Adipocyte (in vitro differentiated cells): ENCODE results near the gene ZMIZ2.

ENCODE experiments used
- DNase-seq: peaks from one replicate; pipeline ENCODE4 v3.0.0-alpha.2; 2015; ENCODE audit warnings: low read depth
- H3K27me3 ChIP-seq: replicated peaks from 2 replicates; pipeline ENCODE4 v1.7.0; 2013; ENCODE audit warnings: mild to moderate bottlenecking, low read length, moderate library complexity; ENCODE audit not compliant: control insufficient read depth, insufficient read depth
- H3K36me3 ChIP-seq: 2 replicates; pipeline ENCODE4 v1.7.0; 2013; ENCODE audit warnings: low read length, mild to moderate bottlenecking, moderate library complexity; ENCODE audit not compliant: control insufficient read depth, insufficient read depth, severe bottlenecking
- H3K4me1 ChIP-seq: 2 replicates; pipeline ENCODE4 v1.7.0; 2013; ENCODE audit warnings: mild to moderate bottlenecking, low read length, moderate library complexity; ENCODE audit not compliant: control insufficient read depth, insufficient read depth
- H3K4me3 ChIP-seq: 2 replicates; pipeline ENCODE4 v1.7.0; 2013; ENCODE audit warnings: mild to moderate bottlenecking, low read length, moderate library complexity
- H3K9ac ChIP-seq: 2 replicates; pipeline ENCODE4 v1.7.0; 2013; ENCODE audit warnings: mild to moderate bottlenecking, low read length, moderate library complexity
- H3K9me3 ChIP-seq: 2 replicates; pipeline ENCODE4 v1.7.0; 2013; ENCODE audit warnings: mild to moderate bottlenecking, low read length, moderate library complexity; ENCODE audit not compliant: control insufficient read depth

The ZMIZ2 gene

GRCh38 chr7:44749992-44750391 is 1.3 kb downstream of the ZMIZ2 start:
- peaks cover 16% of the 10 kb centered on the region for H3K4me1 ChIP-seq
- H3K36me3 ChIP-seq = no peaks in the 10 kb centered on the region
- no peaks in the 10 kb centered on the region for H3K27me3 ChIP-seq
- no peak overlapping the region for H3K9ac ChIP-seq
- no peaks in the 10 kb centered on the region for H3K9me3 ChIP-seq
- DNase-seq = no peak
- peak overlapping the region; percentile 91 for H3K4me3 ChIP-seq

- H3K36me3 ChIP-seq = no peaks in the 10 kb centered on the region
- no peak overlapping the region for H3K9ac ChIP-seq
- H3K27me3 ChIP-seq = no peaks in the 10 kb centered on the region
- no peak overlapping the region for H3K4me3 ChIP-seq
- DNase-seq = no peak
- H3K9me3 ChIP-seq = no peaks in the 10 kb centered on the region
- peaks cover 16% of the 10 kb centered on the region for H3K4me1 ChIP-seq
These were observed 1.8 kb downstream of the ZMIZ2 start for GRCh38 chr7:44750424-44750823.

GRCh38 chr7:44750921-44751571 is 2.4 kb downstream of the ZMIZ2 start:
- H3K27me3 ChIP-seq = no peaks in the 10 kb centered on the region
- DNase-seq = no peak
- peaks cover 21% of the 10 kb centered on the region for H3K4me1 ChIP-seq
- H3K9ac ChIP-seq = no peak overlapping the region
- H3K36me3 ChIP-seq = no peaks in the 10 kb centered on the region
- no peak overlapping the region for H3K4me3 ChIP-seq
- no peaks in the 10 kb centered on the region for H3K9me3 ChIP-seq

GRCh38 chr7:44752822-44753221 is 4.2 kb downstream of the ZMIZ2 start:
- Histone ChIP-seq H3K36me3 (peaks cover 1% of the 10 kb centered on the region), H3K4me3 (no peak overlapping the region), H3K9me3 (no peaks in the 10 kb centered on the region), H3K4me1 (peaks cover 24% of the 10 kb centered on the region), H3K27me3 (no peaks in the 10 kb centered on the region), H3K9ac (no peak overlapping the region)
- DNase-seq = no peak

- no peak overlapping the region for H3K4me3 ChIP-seq
- no peaks in the 10 kb centered on the region for H3K27me3 ChIP-seq
- no peaks in the 10 kb centered on the region for H3K9me3 ChIP-seq
- peaks cover 7% of the 10 kb centered on the region for H3K36me3 ChIP-seq
- peaks cover 14% of the 10 kb centered on the region for H3K4me1 ChIP-seq
- peak overlapping the region; percentile 26 for H3K9ac ChIP-seq
- DNase-seq = no peak
These were observed 6.4 kb downstream of the ZMIZ2 start for GRCh38 chr7:44754802-44755697.

- no peaks in the 10 kb centered on the region for H3K27me3 ChIP-seq
- H3K4me1 ChIP-seq = peaks cover 14% of the 10 kb centered on the region
- H3K36me3 ChIP-seq = peaks cover 13% of the 10 kb centered on the region
- H3K9ac ChIP-seq = peak overlapping the region; percentile 26
- DNase-seq = no peak
- no peaks in the 10 kb centered on the region for H3K9me3 ChIP-seq
- no peak overlapping the region for H3K4me3 ChIP-seq
These were observed 7.3 kb downstream of the ZMIZ2 start for GRCh38 chr7:44755698-44756627.

GRCh38 chr7:44756904-44757303 is 8.3 kb downstream of the ZMIZ2 start:
- H3K4me3 ChIP-seq = no peak overlapping the region
- H3K36me3 ChIP-seq = peaks cover 17% of the 10 kb centered on the region
- no peaks in the 10 kb centered on the region for H3K9me3 ChIP-seq
- H3K27me3 ChIP-seq = no peaks in the 10 kb centered on the region
- H3K9ac ChIP-seq = no peak overlapping the region
- H3K4me1 ChIP-seq = peaks cover 14% of the 10 kb centered on the region
- no peak for DNase-seq

GRCh38 chr7:44757311-44757710 is 8.7 kb downstream of the ZMIZ2 start:
- Histone ChIP-seq H3K4me1 (peaks cover 14% of the 10 kb centered on the region), H3K9me3 (no peaks in the 10 kb centered on the region), H3K36me3 (peaks cover 17% of the 10 kb centered on the region), H3K9ac (no peak overlapping the region), H3K4me3 (no peak overlapping the region), H3K27me3 (no peaks in the 10 kb centered on the region)
- no peak for DNase-seq

- peaks cover 17% of the 10 kb centered on the region for H3K36me3 ChIP-seq
- DNase-seq = no peak
- peaks cover 14% of the 10 kb centered on the region for H3K4me1 ChIP-seq
- H3K4me3 ChIP-seq = no peak overlapping the region
- H3K27me3 ChIP-seq = no peaks in the 10 kb centered on the region
- H3K9ac ChIP-seq = no peak overlapping the region
- no peaks in the 10 kb centered on the region for H3K9me3 ChIP-seq
These were observed 9.1 kb downstream of the ZMIZ2 start for GRCh38 chr7:44757739-44758138.

GRCh38 chr7:44759246-44759645 is 10.6 kb downstream of the ZMIZ2 start:
- Histone ChIP-seq H3K36me3 (peaks cover 32% of the 10 kb centered on the region), H3K27me3 (no peaks in the 10 kb centered on the region), H3K9me3 (no peaks in the 10 kb centered on the region), H3K4me3 (no peak overlapping the region), H3K9ac (no peak overlapping the region), H3K4me1 (peaks cover 14% of the 10 kb centered on the region)
- DNase-seq = no peak
